T-helper 2 cell treated with Interferon-gamma antibody and Interleukin-4, amounts not matched to agents 100 ng/mL and 5 ng/mL, for 36 hours (primary cell): Measurements from ENCODE around the gene SAP30BP. TPM values are rescaled to one million over a fixed set of nuclear protein-coding genes. Genes with fewer than 3 reads are reported as not detected.

Experiments
- intact Hi-C: fragments of 100-400 bp; cut with micrococcal nuclease; formaldehyde crosslinking; loops from one replicate; pipeline ENCODE4 v1.15.1; 2023
- total RNA-seq: library from RNA; stranded (reverse); gene quantifications from 2 replicates; pipeline ENCODE4 v1.2.3, GENCODE V29; 2022

SAP30BP gene
- total RNA-seq, 1 donor from 2014 or later: 93.6 TPM

- intact Hi-C loops: no loop called here
These were observed 40.0 kb downstream of the SAP30BP start for GRCh38 chr17:75707079-75707571.

GRCh38 chr17:75712446-75712845 lies 45.3 kb downstream of the SAP30BP start:
- intact Hi-C loops: no loop called here

GRCh38 chr17:75719732-75720131 lies 52.6 kb downstream of the SAP30BP start:
- intact Hi-C loops: no loop called here

DNA sequence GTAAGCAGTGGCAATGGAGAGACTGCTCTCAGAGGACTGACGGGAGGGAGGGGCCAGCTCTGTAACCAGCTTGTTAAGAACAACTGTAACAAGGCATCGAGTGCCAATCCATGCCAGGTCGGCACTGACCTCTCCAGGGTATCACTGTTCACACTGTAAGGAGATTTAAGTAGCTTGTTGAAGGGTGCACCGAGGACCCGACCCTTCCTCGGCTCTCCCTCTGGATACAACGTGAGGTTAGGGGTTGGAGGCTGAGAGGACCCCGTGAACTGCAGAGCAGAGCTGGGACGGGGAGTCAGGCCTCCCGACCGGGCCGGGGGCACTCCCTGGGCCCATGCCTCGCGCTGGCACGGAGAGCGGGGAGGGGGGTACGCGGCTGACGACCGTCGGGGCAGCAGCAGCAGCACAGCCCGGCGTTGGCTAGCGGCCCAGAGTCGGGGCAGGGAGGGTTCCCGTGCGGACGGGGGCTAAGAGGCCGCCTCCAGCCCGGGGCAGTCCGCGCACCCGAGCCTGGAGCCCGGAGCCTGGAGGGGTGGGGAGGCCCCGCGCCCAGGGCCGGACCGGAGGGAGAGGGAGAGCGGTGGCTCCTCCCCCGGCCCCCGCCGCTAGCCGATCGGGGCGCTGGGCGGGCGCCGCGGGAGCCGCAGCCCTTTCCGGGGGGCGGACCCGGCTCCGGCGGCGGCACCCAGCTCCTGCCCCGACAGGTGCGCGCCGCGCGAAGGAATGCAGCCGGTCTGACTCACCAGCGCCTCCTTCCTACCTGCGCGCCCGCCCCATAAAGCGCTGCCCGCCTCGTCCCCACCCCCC lies 53.7 kb downstream of the SAP30BP start, which contains the start of gene ITGB4:
ITGB4 (plus strand) TSS at position 804 of the 807 bp plus-strand sequence. CDS start 3,245 bp downstream, outside the sequence.
- intact Hi-C loops: no loop called here

- intact Hi-C loops: no loop called here
These were observed 54.4 kb downstream of the SAP30BP start for GRCh38 chr17:75721463-75722011.

DNA sequence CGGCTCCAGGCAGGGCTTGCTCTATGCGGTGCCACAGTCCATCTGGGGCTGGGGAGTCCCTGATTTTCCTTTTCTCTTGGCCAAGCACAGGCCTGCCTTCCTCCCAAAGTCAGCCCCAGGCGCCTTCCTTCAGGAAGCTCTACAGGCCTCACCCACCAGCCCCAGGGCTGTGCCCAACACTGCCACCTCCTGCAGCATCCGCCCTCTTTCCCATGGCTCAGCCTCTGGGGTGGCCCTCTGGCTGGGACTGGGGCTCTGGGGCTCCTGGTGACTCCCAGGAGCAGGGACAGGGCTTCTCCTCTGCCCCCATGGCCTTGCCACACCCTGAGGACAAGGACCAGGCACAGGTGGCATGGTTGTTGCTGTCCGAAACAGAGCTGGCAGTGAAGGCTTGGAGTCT lies 54.9 kb downstream of the SAP30BP start:
- intact Hi-C loops: no loop called here

DNA sequence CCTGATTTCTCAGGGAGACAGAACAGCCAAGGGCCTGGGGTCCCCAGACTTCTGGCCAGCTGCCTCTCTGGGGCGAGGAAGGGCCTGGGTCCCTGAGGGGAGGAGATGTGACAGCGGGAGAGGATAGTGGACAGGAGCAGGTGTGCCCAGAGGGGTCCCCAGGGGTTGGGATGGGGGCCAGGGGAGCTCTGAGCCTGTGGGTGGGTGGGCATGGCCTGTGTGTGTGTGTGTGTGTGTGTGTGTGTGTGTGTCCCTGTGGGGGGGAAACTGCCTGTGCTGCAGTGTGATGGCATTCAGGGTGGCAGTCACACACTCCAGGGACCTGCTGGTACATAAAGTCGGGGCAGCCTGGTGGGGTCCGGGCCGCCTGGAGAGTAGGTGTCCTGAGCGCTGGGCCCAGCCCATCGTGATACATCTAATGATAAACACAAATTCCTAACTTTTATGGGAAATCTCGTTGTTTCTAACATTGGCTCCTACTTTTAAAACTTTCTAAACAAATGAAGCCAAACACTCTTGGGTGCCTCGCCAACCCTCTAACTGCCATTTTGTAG lies 55.5 kb downstream of the SAP30BP start:
- intact Hi-C loops: no loop called here

GRCh38 chr17:75723171-75723930 lies 56.2 kb downstream of the SAP30BP start:
- intact Hi-C loops: no loop called here

DNA sequence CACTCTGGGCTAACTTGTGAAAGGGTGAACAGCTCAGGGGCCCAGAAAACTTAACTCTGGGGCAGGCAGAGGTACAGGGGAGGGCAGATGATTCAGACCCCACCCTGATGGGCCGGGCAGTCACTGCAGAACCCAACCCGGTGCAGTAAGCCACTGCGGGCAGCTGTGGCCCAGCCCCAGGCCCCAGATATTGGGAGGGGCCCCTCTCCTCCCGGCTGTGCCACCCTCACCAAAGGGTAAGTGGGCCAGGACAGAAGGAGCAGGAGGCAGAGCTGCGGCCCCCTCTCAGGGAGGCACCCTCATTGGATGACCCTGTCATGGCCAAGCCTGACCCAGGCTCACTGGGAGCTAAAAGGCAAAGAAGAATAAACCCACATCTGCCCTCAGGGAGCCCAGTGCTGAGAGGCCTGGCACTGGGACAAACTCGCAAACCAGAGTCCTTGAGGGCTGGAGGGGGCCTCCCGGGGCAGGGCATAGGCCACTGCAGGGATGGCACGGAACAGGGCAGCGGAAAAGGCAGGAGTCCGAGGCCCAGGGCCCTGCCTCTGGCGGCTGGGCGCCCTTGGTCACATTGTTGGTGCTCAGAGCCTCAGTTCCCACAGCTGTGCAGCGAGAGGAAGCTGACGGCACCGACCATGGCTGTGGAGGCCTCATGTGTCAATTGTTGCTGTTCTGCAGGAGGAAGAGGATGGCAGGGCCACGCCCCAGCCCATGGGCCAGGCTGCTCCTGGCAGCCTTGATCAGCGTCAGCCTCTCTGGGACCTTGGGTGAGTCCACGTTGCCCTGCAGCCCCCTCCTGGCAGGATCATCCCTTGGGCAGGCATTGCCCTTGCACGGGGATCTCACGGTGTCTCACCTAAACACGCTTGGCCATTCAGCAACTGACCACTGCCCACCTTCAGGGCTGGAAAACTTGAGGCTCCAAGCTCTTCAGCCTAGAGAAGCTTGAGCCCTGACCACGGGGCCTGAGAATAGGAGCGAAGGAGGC lies 57.2 kb downstream of the SAP30BP start:
- intact Hi-C loops: no loop called here

- intact Hi-C loops: no loop called here
These were observed 58.4 kb downstream of the SAP30BP start for GRCh38 chr17:75725504-75725903.

DNA sequence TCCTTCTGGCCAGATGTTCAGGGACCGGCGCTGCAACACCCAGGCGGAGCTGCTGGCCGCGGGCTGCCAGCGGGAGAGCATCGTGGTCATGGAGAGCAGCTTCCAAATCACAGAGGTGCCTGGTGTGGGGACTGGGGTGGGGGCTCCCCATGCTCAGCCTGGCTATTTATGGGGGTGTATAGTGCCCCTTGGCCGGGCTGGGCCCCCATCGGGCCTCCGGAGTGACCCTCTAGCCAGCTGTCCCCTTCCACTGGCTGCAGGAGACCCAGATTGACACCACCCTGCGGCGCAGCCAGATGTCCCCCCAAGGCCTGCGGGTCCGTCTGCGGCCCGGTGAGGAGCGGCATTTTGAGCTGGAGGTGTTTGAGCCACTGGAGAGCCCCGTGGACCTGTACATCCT lies 60.3 kb downstream of the SAP30BP start:
- intact Hi-C loops: no loop called here

- intact Hi-C loops: no loop called here
These were observed 62.2 kb downstream of the SAP30BP start for GRCh38 chr17:75729351-75729750.

GRCh38 chr17:75730065-75730464 lies 62.9 kb downstream of the SAP30BP start:
- intact Hi-C loops: no loop called here

DNA sequence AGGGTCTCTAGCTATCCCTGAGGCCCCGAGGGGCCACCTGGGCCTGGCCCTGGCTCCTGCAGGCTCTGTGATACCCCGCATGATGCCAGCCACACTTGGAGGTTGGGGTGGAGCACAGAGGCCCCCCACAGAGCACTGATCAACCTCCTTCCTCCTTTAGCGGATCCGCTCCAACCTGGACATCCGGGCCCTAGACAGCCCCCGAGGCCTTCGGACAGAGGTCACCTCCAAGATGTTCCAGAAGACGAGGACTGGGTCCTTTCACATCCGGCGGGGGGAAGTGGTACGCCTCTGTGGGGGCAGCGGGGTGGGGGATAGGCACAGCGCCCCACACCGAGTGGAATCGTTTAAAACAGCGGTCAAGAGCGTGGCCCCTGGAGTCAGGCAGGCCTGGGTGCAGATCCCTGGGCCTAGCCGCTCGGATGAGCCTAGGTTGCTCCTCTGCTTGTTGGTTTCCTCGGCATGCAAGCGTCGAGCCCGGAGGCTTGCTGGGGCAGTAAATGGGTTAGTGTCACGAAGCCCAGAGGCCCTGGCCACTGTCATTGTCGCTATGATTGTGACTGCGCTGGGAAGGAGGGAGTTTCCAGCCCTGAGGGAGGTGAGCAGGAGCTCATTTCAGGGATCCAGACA lies 64.1 kb downstream of the SAP30BP start:
- intact Hi-C loops: no loop called here

- intact Hi-C loops: no loop called here
These were observed 64.8 kb downstream of the SAP30BP start for GRCh38 chr17:75731716-75732498.

DNA sequence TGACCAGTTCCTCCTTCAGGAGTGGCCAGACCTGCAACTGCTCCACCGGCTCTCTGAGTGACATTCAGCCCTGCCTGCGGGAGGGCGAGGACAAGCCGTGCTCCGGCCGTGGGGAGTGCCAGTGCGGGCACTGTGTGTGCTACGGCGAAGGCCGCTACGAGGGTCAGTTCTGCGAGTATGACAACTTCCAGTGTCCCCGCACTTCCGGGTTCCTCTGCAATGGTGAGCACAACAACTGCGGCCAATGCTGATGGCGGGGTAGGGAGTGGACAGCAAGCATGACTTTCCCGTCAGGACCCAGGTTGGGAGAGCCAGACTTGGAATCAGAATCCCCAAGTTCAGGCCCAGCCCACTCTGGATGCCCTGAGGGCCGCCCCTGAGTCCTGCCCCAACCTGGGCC lies 66.3 kb downstream of the SAP30BP start:
- intact Hi-C loops: no loop called here

GRCh38 chr17:75734674-75735294 lies 67.6 kb downstream of the SAP30BP start:
- intact Hi-C loops: no loop called here

DNA sequence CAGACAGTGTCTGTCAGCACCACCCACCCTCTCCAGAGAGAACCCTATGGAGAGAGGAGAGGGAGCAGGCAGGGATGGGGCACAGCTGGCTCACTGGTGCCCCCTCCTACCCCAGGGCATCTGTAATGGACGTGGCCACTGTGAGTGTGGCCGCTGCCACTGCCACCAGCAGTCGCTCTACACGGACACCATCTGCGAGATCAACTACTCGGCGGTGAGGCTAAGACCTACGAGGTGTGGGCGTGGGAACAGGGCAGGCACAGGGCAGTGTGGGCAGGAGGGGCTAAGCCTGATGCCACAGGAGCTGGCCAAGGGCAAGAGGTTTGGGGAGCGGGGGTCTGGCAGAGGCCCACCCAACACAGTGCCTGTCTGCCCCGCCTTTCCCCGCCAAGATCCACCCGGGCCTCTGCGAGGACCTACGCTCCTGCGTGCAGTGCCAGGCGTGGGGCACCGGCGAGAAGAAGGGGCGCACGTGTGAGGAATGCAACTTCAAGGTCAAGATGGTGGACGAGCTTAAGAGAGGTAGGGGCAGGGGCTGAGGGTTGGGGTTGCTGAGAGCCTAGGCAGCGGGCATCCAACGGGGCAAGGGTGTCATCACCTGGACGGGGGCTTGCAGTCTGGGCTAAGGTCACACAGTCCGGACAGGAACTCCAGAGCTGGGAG lies 69.2 kb downstream of the SAP30BP start:
- intact Hi-C loops: no loop called here
